Keratinocyte (primary cell): ENCODE data around the gene PARN. TPM values are rescaled to one million over a fixed set of nuclear protein-coding genes. Genes with fewer than 3 reads are reported as not detected.

Experiments
- DNase-seq: peaks from one replicate; pipeline ENCODE4 v3.0.0-alpha.2; 2011; ENCODE audit warnings: low read depth, missing footprints, low spot score
- FAIRE-seq: peaks from 2 replicates; lab custom pipeline; 2011; peaks lifted over from hg19 to GRCh38; lab: Jason Lieb, UNC
- H2AFZ ChIP-seq: 2 replicates; pipeline ENCODE4 v1.6.0; 2012; ENCODE audit warnings: low read length, control low read depth, inconsistent platforms; ENCODE audit not compliant: control insufficient read depth
- H3K27ac ChIP-seq: 2 replicates; pipeline ENCODE4 v1.5.1; 2011; ENCODE audit warnings: low read length; ENCODE audit not compliant: control insufficient read depth, insufficient read depth
- H3K27me3 ChIP-seq: 3 replicates; pipeline ENCODE4 v1.6.0; 2011; ENCODE audit warnings: low read length; ENCODE audit not compliant: control insufficient read depth, insufficient read depth; ENCODE audit errors: extremely low read depth
- H3K36me3 ChIP-seq, 2 experiments: 2 replicates in 1 of 2; 3 replicates in 1 of 2; pipeline ENCODE4 v1.5.1; 2011; ENCODE audit warnings: low read length in 2 of 2, mild to moderate bottlenecking in 1 of 2; ENCODE audit not compliant: control insufficient read depth in 2 of 2, insufficient read depth in 2 of 2; ENCODE audit errors: extremely low read depth in 1 of 2
- H3K4me1 ChIP-seq: 3 replicates; pipeline ENCODE4 v1.5.1; 2011; ENCODE audit warnings: low read length; ENCODE audit not compliant: control insufficient read depth, insufficient read depth; ENCODE audit errors: extremely low read depth
- H3K4me2 ChIP-seq: 3 replicates; pipeline ENCODE4 v1.6.0; 2011; ENCODE audit warnings: low read depth, low read length; ENCODE audit not compliant: control insufficient read depth, insufficient read depth; ENCODE audit errors: extremely low read depth
- H3K4me3 ChIP-seq, 3 experiments: fragments of 200-600 bp in 1 of 3; sonication (generic) in 1 of 3; 2 replicates in 2 of 3; 3 replicates in 1 of 3; pipeline ENCODE4 v1.5.1; 2011 to 2016; ENCODE audit warnings: low read length in 3 of 3, mild to moderate bottlenecking in 3 of 3, control low read depth in 2 of 3, inconsistent platforms in 1 of 3, low read depth in 1 of 3, mixed read lengths in 1 of 3, mixed run types in 1 of 3, moderate library complexity in 1 of 3; ENCODE audit not compliant: control insufficient read depth in 2 of 3, insufficient read depth in 2 of 3; ENCODE audit errors: extremely low read depth in 1 of 3
- H3K79me2 ChIP-seq: 2 replicates; pipeline ENCODE4 v1.6.0; 2012; ENCODE audit warnings: low read length; ENCODE audit not compliant: control insufficient read depth, insufficient read depth
- H3K9ac ChIP-seq: 3 replicates; pipeline ENCODE4 v1.6.0; 2011; ENCODE audit warnings: low read length; ENCODE audit not compliant: control insufficient read depth, insufficient read depth; ENCODE audit errors: extremely low read depth
- H3K9me1 ChIP-seq: 3 replicates; pipeline ENCODE4 v1.6.0; 2011; ENCODE audit warnings: low read length; ENCODE audit not compliant: control insufficient read depth, insufficient read depth; ENCODE audit errors: extremely low read depth
- H3K9me3 ChIP-seq: 2 replicates; pipeline ENCODE4 v1.5.1; 2012; ENCODE audit warnings: low read depth, low read length; ENCODE audit not compliant: control insufficient read depth
- H4K20me1 ChIP-seq: 3 replicates; pipeline ENCODE4 v1.6.0; 2011; ENCODE audit warnings: low read length; ENCODE audit not compliant: control insufficient read depth, insufficient read depth; ENCODE audit errors: extremely low read depth
- EZH2 ChIP-seq: IDR thresholded peaks from one replicate; pipeline ENCODE4 v1.6.1; 2012; ENCODE audit warnings: inconsistent platforms, mild to moderate bottlenecking, low read length, moderate library complexity
- dilution Hi-C: fragments of 300-500 bp; cut with MboI; formaldehyde crosslinking; loops from one replicate; pipeline ENCODE4 v1.7.0; 2020; ENCODE audit warnings: low sequenced_read_pairs; ENCODE audit not compliant: extremely low pct_ligation_motif_present
- polyA plus RNA-seq, 5 experiments: library from polyadenylated mRNA; depleted of rRNA in 3 of 5; stranded (reverse) in 3 of 5; stranded (forward) in 1 of 5; unstranded in 1 of 5; fragments of >200 nt; gene quantifications; 1 replicate in 1 of 5; 2 replicates in 3 of 5; 3 replicates in 1 of 5; pipeline versions ENCODE4 v1.2.1 to v1.2.3, GENCODE V29; 2011 to 2012; ENCODE audit warnings: missing spikeins in 2 of 5, low read depth in 1 of 5, low replicate concordance in 1 of 5
- TF ChIP-seq, protein P1 (sequence below), 3 experiments: IDR thresholded peaks in 1 of 3; conservative IDR thresholded peaks in 1 of 3; optimal IDR thresholded peaks in 1 of 3; 2 replicates in 2 of 3; 3 replicates in 1 of 3; pipeline versions ENCODE3 to v1.5.1; 2011; ENCODE audit warnings: low read length in 3 of 3, mild to moderate bottlenecking in 3 of 3, moderate library complexity in 2 of 3, control low read depth in 1 of 3, inconsistent platforms in 1 of 3; ENCODE audit not compliant: insufficient read depth in 2 of 3; ENCODE audit errors: extremely low read depth in 1 of 3

The PARN gene
- polyA plus RNA-seq, 1 donor (not counting 4 experiments of a cell fraction or from before 2014, with no cell fraction given): 40.8 TPM

DNA sequence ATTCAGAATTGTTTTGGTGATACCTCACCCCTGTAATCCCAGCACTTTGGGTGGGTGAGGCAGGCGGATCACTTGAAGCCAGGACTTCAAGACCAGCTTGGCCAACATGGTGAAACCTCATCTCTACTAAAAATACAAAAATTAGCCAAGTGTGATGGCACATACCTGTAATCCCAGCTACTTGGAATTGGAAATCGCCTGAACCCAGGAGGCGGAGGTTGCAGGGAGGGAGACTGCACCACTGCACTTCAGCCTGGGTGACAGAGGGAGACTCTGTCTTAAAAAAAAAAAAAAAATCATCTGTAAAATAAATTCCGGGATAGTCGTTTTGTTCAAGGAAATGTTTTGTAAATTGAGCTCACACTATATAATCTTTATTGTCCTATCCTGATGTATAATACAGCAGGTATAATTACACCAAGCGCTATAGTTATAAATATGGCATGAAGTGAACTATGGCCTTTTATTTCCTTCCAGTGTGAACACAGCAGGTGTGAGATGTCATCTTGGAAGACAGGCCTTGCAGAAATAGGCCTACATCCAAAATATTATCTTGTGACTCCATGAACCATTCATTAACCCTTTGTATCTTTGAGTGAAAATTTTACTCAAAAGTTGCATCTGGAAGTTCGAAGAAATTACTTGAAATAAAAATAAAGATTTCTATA is 38.6 kb upstream of the PARN start:
- Histone ChIP-seq H3K27me3 (no peaks in the 10 kb centered on the region), H3K4me1 (no peaks in the 10 kb centered on the region), H3K9ac (no peak overlapping the region), H3K9me3 (no peaks in the 10 kb centered on the region), H3K4me2 (no peak overlapping the region), H2AFZ (no peak overlapping the region), H3K36me3 (peaks cover 20 to 34% of the 10 kb centered on the region in 2 experiments), H4K20me1 (no peaks in the 10 kb centered on the region), H3K9me1 (no peaks in the 10 kb centered on the region), H3K27ac (no peak overlapping the region), H3K4me3 (no peak overlapping the region), H3K79me2 (no peaks in the 10 kb centered on the region)
- no peak for FAIRE-seq
- TF ChIP-seq, protein P1, sequence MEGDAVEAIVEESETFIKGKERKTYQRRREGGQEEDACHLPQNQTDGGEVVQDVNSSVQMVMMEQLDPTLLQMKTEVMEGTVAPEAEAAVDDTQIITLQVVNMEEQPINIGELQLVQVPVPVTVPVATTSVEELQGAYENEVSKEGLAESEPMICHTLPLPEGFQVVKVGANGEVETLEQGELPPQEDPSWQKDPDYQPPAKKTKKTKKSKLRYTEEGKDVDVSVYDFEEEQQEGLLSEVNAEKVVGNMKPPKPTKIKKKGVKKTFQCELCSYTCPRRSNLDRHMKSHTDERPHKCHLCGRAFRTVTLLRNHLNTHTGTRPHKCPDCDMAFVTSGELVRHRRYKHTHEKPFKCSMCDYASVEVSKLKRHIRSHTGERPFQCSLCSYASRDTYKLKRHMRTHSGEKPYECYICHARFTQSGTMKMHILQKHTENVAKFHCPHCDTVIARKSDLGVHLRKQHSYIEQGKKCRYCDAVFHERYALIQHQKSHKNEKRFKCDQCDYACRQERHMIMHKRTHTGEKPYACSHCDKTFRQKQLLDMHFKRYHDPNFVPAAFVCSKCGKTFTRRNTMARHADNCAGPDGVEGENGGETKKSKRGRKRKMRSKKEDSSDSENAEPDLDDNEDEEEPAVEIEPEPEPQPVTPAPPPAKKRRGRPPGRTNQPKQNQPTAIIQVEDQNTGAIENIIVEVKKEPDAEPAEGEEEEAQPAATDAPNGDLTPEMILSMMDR (optimal IDR thresholded peaks at IDR 0.05 in 1 of 3, IDR thresholded peaks at IDR 0.05 in 1 of 3, conservative IDR thresholded peaks at IDR 0.05 in 1 of 3; ENCODE audit: extremely low read depth in 1 of 3, insufficient read depth in 2 of 3, low read length in 3 of 3): no peak
- no peak for TF ChIP-seq EZH2
- dilution Hi-C loops: no loop called here
- DNase-seq: no peak

GRCh38 chr16:14667347-14668266 is 37.5 kb upstream of the PARN start:
- H3K4me2 ChIP-seq: no peak overlapping the region
- no peak for DNase-seq
- H3K4me1 ChIP-seq: no peaks in the 10 kb centered on the region
- H3K79me2 ChIP-seq: no peaks in the 10 kb centered on the region
- H3K4me3 ChIP-seq: no peak overlapping the region
- dilution Hi-C loops: no loop called here
- H3K9me3 ChIP-seq: no peaks in the 10 kb centered on the region
- no peak overlapping the region for H3K9ac ChIP-seq
- H2AFZ ChIP-seq: no peak overlapping the region
- H3K36me3 ChIP-seq: peaks cover 21 to 37% of the 10 kb centered on the region in 2 experiments
- H3K9me1 ChIP-seq: no peaks in the 10 kb centered on the region
- no peaks in the 10 kb centered on the region for H3K27me3 ChIP-seq
- no peak for FAIRE-seq
- TF ChIP-seq, protein P1 (optimal IDR thresholded peaks at IDR 0.05 in 1 of 3, IDR thresholded peaks at IDR 0.05 in 1 of 3, conservative IDR thresholded peaks at IDR 0.05 in 1 of 3; ENCODE audit: extremely low read depth in 1 of 3, insufficient read depth in 2 of 3, low read length in 3 of 3): no peak
- TF ChIP-seq EZH2: no peak
- H3K27ac ChIP-seq: no peak overlapping the region
- H4K20me1 ChIP-seq: no peaks in the 10 kb centered on the region
